GM23338 (cell line): ENCODE measurements around the gene CCDC196. TPM values are rescaled to one million over a fixed set of nuclear protein-coding genes. Genes with fewer than 3 reads are reported as not detected.

ENCODE experiments used
- ATAC-seq: fragments of 200-7000 bp; cut with Tn5 transposase; 3 replicates; pipeline ENCODE4 v1.9.1; 2020
- DNase-seq: peaks from one replicate; pipeline ENCODE4 v3.0.0-alpha.2; 2015; ENCODE audit warnings: low spot score
- H2AFZ ChIP-seq: fragments of 200-600 bp; sonication (generic); 2 replicates; pipeline ENCODE4 v1.8.0; 2016; ENCODE audit warnings: antibody characterized with exemption, mild to moderate bottlenecking, moderate library complexity
- H3F3A ChIP-seq: fragments of 200-600 bp; sonication (generic); replicated peaks from 2 replicates; pipeline ENCODE4 v1.8.0; 2017; ENCODE audit warnings: antibody characterized with exemption, mixed run types, low read depth
- H3K27ac ChIP-seq: fragments of 200-600 bp; sonication (generic); 2 replicates; pipeline ENCODE4 v1.6.1; 2016; ENCODE audit warnings: low read depth
- H3K27me3 ChIP-seq: fragments of 200-600 bp; sonication (generic); 2 replicates; pipeline ENCODE4 v1.8.0; 2016; ENCODE audit warnings: mild to moderate bottlenecking, mixed run types, moderate library complexity; ENCODE audit not compliant: insufficient read depth
- H3K36me3 ChIP-seq: fragments of 200-600 bp; sonication (generic); 2 replicates; pipeline ENCODE4 v1.8.0; 2016; ENCODE audit warnings: mild to moderate bottlenecking; ENCODE audit not compliant: insufficient read depth
- H3K4me1 ChIP-seq: fragments of 200-600 bp; sonication (generic); 2 replicates; pipeline ENCODE4 v1.8.0; 2016; ENCODE audit warnings: mild to moderate bottlenecking, moderate library complexity; ENCODE audit not compliant: insufficient read depth
- H3K4me2 ChIP-seq: fragments of 200-600 bp; sonication (generic); 2 replicates; pipeline ENCODE4 v1.7.1; 2017; ENCODE audit warnings: mixed run types
- H3K4me3 ChIP-seq: fragments of 200-600 bp; sonication (generic); 2 replicates; pipeline ENCODE4 v1.6.1; 2016; ENCODE audit warnings: mixed run types
- H3K79me2 ChIP-seq: fragments of 200-600 bp; sonication (generic); replicated peaks from 2 replicates; pipeline ENCODE4 v1.8.0; 2017; ENCODE audit warnings: mild to moderate bottlenecking; ENCODE audit not compliant: insufficient read depth
- H3K9me2 ChIP-seq: fragments of 200-600 bp; sonication (generic); 2 replicates; pipeline ENCODE4 v1.8.0; 2017; ENCODE audit not compliant: insufficient read depth
- H4K20me1 ChIP-seq: fragments of 200-600 bp; sonication (generic); replicated peaks from 2 replicates; pipeline ENCODE4 v1.8.0; 2017; ENCODE audit warnings: mild to moderate bottlenecking; ENCODE audit not compliant: insufficient read depth
- H3K27ac Mint-ChIP-seq: 2 replicates; pipeline ENCODE4 v1.8.0; 2020; ENCODE audit warnings: inconsistent platforms, mild to moderate bottlenecking, moderate library complexity, mixed read lengths
- H3K27me3 Mint-ChIP-seq: 3 replicates; pipeline ENCODE4 v1.8.0; 2022; ENCODE audit warnings: low read depth, mild to moderate bottlenecking, moderate library complexity, mixed read lengths, inconsistent platforms; ENCODE audit not compliant: insufficient read depth, poor library complexity
- H3K36me3 Mint-ChIP-seq: 3 replicates; pipeline ENCODE4 v1.8.0; 2021; ENCODE audit warnings: low read depth, mild to moderate bottlenecking, inconsistent platforms, moderate library complexity, mixed read lengths
- H3K4me1 Mint-ChIP-seq: 3 replicates; pipeline ENCODE4 v1.8.0; 2020; ENCODE audit warnings: mild to moderate bottlenecking, inconsistent platforms, mixed read lengths
- H3K4me3 Mint-ChIP-seq: 3 replicates; pipeline ENCODE4 v1.8.0; 2021; ENCODE audit warnings: moderate library complexity, mild to moderate bottlenecking, inconsistent platforms, mixed read lengths
- H3K9me3 Mint-ChIP-seq: 3 replicates; pipeline ENCODE4 v1.8.0; 2020; ENCODE audit warnings: moderate library complexity, mild to moderate bottlenecking, inconsistent platforms, mixed read lengths
- CREB1 ChIP-seq: fragments of 250-450 bp; sonication (Bioruptor Pico); IDR thresholded peaks from 2 replicates; pipeline ENCODE4 v1.5.0; 2020; ENCODE audit warnings: low read depth, mild to moderate bottlenecking, moderate library complexity
- EZH2 ChIP-seq: fragments of 200-600 bp; sonication (generic); IDR thresholded peaks from one replicate; pipeline ENCODE4 v1.8.0; 2017; ENCODE audit warnings: antibody characterized with exemption, mild to moderate bottlenecking, low read depth; ENCODE audit not compliant: unreplicated experiment
- EZH2phosphoT487 ChIP-seq: fragments of 200-600 bp; sonication (generic); IDR thresholded peaks from one replicate; pipeline ENCODE4 v1.8.1; 2018; ENCODE audit warnings: antibody characterized with exemption; ENCODE audit not compliant: unreplicated experiment
- JUNB ChIP-seq: IDR thresholded peaks from one replicate; pipeline ENCODE4 v1.6.1; 2016; ENCODE audit warnings: antibody characterized with exemption; ENCODE audit not compliant: unreplicated experiment
- NANOG ChIP-seq: IDR thresholded peaks from 2 replicates; pipeline ENCODE4 v1.6.1; 2016; ENCODE audit warnings: antibody characterized with exemption, borderline replicate concordance
- POLR2AphosphoS5 ChIP-seq: IDR thresholded peaks from 2 replicates; pipeline ENCODE4 v1.6.1; 2016; ENCODE audit warnings: antibody characterized with exemption, low read depth
- STAT1 ChIP-seq: IDR thresholded peaks from one replicate; pipeline ENCODE4 v1.6.1; 2016; ENCODE audit warnings: antibody characterized with exemption; ENCODE audit not compliant: unreplicated experiment
- ZNF114 ChIP-seq: fragments of 250-450 bp; sonication (Bioruptor Pico); IDR thresholded peaks from 2 replicates; pipeline ENCODE4 v1.5.0; 2020; ENCODE audit warnings: mild to moderate bottlenecking, moderate library complexity
- ZNF331 ChIP-seq: fragments of 250-450 bp; sonication (Bioruptor Pico); IDR thresholded peaks from 2 replicates; pipeline ENCODE4 v1.5.0; 2020; ENCODE audit warnings: low read depth, mild to moderate bottlenecking, moderate library complexity
- polyA plus RNA-seq: library from polyadenylated mRNA; unstranded; fragments of >200 nt; fragmentation: Nextera tagmentation; extraction: Ambion mirVana; gene quantifications from 2 replicates; pipeline ENCODE4 v1.2.1, GENCODE V29; 2016
- total RNA-seq: library from RNA; depleted of rRNA; stranded (reverse); fragments of >200 nt; shearing (Covaris generic); gene quantifications from 2 replicates; pipeline ENCODE4 v1.2.3, GENCODE V29; 2014
- TF ChIP-seq, protein P1 (sequence below): IDR thresholded peaks from one replicate; pipeline ENCODE4 v1.6.1; 2018; ENCODE audit warnings: antibody characterized with exemption; ENCODE audit not compliant: unreplicated experiment
- TF ChIP-seq, protein P2 (sequence below), 2 experiments: fragments of 200-600 bp in 1 of 2; sonication (generic) in 1 of 2; conservative IDR thresholded peaks; 2 replicates each; pipeline versions ENCODE4 v1.5.1 to v1.6.1; 2016 to 2017; ENCODE audit warnings: antibody characterized with exemption in 2 of 2, low read depth in 2 of 2, mild to moderate bottlenecking in 2 of 2, moderate library complexity in 1 of 2
- TF ChIP-seq, protein P3 (sequence below): IDR thresholded peaks from 2 replicates; pipeline ENCODE4 v1.6.1; 2016; ENCODE audit warnings: antibody characterized with exemption
- TF ChIP-seq, protein P4 (sequence below): fragments of 250-450 bp; sonication (Bioruptor Pico); IDR thresholded peaks from 2 replicates; pipeline ENCODE4 v1.5.0; 2020; ENCODE audit warnings: mild to moderate bottlenecking, moderate library complexity

The CCDC196 gene
- total and polyA plus RNA-seq, 2 experiments from 2014 or later: 0.27 TPM; not detected in 1

DNA sequence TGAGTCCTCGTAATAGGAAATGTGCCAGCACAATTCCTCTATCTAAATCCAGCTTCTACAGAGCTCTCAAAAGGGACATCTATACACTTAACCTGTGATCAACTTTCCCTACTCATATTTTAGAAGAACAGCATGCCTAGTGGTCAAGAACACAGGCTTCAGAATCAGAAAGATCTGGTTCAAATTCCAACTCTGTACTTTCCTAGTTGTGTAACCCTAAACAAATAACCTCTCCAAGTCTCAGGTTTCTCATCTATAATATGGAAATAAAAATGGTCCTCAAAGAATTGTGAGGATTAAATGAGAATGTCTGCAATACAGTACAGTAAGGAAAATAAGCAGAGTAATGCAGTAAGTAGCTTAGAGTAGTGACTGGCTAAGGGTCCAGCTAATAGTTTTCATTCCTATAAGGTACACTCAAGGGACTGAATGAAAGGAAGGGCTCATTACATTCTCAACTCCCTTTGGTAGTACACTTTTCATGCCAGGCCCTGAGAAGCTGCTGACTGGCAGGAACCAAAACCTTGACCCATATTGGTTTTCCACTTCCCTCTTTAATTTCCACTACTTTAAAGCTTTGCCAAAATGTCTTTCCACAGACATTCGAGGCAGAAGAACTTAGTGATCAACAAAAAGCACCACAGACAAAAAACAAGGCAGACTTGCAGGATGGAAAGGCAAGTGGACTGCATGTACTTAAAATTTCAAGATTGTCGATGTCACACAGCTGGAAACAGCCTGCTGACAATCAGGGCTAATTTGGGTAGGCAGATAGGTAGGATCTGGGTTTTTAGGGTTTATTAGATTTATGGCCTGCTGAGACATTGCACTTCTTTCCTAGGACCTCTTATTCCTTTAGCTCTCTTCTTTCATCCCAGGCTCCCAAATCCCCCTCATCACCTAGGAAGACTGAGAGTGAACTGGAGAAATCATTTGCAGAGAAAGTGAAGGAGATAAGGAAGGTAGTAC lies 4.3 kb downstream of the CCDC196 start:
- 0 out of 3 replicates have a peak, but pooled peaks cover under 1% of the 10 kb centered on the region for H3K4me1 Mint-ChIP-seq
- no peak for ATAC-seq
- H3K79me2 ChIP-seq: no peaks in the 10 kb centered on the region

More for the DNA sequence above, 4.3 kb downstream of the CCDC196 start:
- Histone ChIP-seq H3K27ac (no peak overlapping the region), H4K20me1 (no peaks in the 10 kb centered on the region), H2AFZ (no peak overlapping the region), H3K4me2 (no peak overlapping the region), H3F3A (no peaks in the 10 kb centered on the region), H3K36me3 (no peaks in the 10 kb centered on the region), H3K9me2 (no peaks in the 10 kb centered on the region), H3K4me3 (no peak overlapping the region), H3K4me1 (no peaks in the 10 kb centered on the region), H3K27me3 (no peaks in the 10 kb centered on the region)
- H3K4me3 Mint-ChIP-seq: no peak overlapping the region
- no peaks in the 10 kb centered on the region for H3K9me3 Mint-ChIP-seq
- peaks cover 2% of the 10 kb centered on the region for H3K27me3 Mint-ChIP-seq
- TF ChIP-seq STAT1 (no peak), CREB1 (CRISPR knock-in tag) (no peak), POLR2AphosphoS5 (no peak), ZNF331 (no peak), EZH2 (no peak), JUNB (no peak), NANOG (no peak), EZH2phosphoT487 (no peak), ZNF114 (no peak)
- TF ChIP-seq, protein P1, sequence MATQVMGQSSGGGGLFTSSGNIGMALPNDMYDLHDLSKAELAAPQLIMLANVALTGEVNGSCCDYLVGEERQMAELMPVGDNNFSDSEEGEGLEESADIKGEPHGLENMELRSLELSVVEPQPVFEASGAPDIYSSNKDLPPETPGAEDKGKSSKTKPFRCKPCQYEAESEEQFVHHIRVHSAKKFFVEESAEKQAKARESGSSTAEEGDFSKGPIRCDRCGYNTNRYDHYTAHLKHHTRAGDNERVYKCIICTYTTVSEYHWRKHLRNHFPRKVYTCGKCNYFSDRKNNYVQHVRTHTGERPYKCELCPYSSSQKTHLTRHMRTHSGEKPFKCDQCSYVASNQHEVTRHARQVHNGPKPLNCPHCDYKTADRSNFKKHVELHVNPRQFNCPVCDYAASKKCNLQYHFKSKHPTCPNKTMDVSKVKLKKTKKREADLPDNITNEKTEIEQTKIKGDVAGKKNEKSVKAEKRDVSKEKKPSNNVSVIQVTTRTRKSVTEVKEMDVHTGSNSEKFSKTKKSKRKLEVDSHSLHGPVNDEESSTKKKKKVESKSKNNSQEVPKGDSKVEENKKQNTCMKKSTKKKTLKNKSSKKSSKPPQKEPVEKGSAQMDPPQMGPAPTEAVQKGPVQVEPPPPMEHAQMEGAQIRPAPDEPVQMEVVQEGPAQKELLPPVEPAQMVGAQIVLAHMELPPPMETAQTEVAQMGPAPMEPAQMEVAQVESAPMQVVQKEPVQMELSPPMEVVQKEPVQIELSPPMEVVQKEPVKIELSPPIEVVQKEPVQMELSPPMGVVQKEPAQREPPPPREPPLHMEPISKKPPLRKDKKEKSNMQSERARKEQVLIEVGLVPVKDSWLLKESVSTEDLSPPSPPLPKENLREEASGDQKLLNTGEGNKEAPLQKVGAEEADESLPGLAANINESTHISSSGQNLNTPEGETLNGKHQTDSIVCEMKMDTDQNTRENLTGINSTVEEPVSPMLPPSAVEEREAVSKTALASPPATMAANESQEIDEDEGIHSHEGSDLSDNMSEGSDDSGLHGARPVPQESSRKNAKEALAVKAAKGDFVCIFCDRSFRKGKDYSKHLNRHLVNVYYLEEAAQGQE: no peak
- TF ChIP-seq, protein P2, sequence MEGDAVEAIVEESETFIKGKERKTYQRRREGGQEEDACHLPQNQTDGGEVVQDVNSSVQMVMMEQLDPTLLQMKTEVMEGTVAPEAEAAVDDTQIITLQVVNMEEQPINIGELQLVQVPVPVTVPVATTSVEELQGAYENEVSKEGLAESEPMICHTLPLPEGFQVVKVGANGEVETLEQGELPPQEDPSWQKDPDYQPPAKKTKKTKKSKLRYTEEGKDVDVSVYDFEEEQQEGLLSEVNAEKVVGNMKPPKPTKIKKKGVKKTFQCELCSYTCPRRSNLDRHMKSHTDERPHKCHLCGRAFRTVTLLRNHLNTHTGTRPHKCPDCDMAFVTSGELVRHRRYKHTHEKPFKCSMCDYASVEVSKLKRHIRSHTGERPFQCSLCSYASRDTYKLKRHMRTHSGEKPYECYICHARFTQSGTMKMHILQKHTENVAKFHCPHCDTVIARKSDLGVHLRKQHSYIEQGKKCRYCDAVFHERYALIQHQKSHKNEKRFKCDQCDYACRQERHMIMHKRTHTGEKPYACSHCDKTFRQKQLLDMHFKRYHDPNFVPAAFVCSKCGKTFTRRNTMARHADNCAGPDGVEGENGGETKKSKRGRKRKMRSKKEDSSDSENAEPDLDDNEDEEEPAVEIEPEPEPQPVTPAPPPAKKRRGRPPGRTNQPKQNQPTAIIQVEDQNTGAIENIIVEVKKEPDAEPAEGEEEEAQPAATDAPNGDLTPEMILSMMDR (conservative IDR thresholded peaks at IDR 0.05; ENCODE audit: low read depth in 2 of 2): no peak
- TF ChIP-seq, protein P3, sequence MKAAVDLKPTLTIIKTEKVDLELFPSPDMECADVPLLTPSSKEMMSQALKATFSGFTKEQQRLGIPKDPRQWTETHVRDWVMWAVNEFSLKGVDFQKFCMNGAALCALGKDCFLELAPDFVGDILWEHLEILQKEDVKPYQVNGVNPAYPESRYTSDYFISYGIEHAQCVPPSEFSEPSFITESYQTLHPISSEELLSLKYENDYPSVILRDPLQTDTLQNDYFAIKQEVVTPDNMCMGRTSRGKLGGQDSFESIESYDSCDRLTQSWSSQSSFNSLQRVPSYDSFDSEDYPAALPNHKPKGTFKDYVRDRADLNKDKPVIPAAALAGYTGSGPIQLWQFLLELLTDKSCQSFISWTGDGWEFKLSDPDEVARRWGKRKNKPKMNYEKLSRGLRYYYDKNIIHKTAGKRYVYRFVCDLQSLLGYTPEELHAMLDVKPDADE: no peak
- TF ChIP-seq, protein P4, sequence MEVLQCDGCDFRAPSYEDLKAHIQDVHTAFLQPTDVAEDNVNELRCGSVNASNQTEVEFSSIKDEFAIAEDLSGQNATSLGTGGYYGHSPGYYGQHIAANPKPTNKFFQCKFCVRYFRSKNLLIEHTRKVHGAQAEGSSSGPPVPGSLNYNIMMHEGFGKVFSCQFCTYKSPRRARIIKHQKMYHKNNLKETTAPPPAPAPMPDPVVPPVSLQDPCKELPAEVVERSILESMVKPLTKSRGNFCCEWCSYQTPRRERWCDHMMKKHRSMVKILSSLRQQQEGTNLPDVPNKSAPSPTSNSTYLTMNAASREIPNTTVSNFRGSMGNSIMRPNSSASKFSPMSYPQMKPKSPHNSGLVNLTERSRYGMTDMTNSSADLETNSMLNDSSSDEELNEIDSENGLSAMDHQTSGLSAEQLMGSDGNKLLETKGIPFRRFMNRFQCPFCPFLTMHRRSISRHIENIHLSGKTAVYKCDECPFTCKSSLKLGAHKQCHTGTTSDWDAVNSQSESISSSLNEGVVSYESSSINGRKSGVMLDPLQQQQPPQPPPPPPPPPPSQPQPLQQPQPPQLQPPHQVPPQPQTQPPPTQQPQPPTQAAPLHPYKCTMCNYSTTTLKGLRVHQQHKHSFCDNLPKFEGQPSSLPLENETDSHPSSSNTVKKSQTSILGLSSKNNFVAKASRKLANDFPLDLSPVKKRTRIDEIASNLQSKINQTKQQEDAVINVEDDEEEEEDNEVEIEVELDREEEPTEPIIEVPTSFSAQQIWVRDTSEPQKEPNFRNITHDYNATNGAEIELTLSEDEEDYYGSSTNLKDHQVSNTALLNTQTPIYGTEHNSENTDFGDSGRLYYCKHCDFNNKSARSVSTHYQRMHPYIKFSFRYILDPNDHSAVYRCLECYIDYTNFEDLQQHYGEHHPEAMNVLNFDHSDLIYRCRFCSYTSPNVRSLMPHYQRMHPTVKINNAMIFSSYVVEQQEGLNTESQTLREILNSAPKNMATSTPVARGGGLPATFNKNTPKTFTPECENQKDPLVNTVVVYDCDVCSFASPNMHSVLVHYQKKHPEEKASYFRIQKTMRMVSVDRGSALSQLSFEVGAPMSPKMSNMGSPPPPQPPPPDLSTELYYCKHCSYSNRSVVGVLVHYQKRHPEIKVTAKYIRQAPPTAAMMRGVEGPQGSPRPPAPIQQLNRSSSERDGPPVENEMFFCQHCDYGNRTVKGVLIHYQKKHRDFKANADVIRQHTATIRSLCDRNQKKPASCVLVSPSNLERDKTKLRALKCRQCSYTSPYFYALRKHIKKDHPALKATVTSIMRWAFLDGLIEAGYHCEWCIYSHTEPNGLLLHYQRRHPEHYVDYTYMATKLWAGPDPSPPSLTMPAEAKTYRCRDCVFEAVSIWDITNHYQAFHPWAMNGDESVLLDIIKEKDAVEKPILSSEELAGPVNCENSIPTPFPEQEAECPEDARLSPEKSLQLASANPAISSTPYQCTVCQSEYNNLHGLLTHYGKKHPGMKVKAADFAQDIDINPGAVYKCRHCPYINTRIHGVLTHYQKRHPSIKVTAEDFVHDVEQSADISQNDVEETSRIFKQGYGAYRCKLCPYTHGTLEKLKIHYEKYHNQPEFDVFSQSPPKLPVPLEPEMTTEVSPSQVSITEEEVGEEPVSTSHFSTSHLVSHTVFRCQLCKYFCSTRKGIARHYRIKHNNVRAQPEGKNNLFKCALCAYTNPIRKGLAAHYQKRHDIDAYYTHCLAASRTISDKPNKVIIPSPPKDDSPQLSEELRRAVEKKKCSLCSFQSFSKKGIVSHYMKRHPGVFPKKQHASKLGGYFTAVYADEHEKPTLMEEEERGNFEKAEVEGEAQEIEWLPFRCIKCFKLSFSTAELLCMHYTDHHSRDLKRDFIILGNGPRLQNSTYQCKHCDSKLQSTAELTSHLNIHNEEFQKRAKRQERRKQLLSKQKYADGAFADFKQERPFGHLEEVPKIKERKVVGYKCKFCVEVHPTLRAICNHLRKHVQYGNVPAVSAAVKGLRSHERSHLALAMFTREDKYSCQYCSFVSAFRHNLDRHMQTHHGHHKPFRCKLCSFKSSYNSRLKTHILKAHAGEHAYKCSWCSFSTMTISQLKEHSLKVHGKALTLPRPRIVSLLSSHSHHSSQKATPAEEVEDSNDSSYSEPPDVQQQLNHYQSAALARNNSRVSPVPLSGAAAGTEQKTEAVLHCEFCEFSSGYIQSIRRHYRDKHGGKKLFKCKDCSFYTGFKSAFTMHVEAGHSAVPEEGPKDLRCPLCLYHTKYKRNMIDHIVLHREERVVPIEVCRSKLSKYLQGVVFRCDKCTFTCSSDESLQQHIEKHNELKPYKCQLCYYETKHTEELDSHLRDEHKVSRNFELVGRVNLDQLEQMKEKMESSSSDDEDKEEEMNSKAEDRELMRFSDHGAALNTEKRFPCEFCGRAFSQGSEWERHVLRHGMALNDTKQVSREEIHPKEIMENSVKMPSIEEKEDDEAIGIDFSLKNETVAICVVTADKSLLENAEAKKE (CRISPR knock-in tag): no peak
- DNase-seq: no peak
- H3K27ac Mint-ChIP-seq: no peak overlapping the region
- no peaks in the 10 kb centered on the region for H3K36me3 Mint-ChIP-seq
